Measurements from ENCODE around the gene RNF32.

- TF ChIP-seq, protein P1, sequence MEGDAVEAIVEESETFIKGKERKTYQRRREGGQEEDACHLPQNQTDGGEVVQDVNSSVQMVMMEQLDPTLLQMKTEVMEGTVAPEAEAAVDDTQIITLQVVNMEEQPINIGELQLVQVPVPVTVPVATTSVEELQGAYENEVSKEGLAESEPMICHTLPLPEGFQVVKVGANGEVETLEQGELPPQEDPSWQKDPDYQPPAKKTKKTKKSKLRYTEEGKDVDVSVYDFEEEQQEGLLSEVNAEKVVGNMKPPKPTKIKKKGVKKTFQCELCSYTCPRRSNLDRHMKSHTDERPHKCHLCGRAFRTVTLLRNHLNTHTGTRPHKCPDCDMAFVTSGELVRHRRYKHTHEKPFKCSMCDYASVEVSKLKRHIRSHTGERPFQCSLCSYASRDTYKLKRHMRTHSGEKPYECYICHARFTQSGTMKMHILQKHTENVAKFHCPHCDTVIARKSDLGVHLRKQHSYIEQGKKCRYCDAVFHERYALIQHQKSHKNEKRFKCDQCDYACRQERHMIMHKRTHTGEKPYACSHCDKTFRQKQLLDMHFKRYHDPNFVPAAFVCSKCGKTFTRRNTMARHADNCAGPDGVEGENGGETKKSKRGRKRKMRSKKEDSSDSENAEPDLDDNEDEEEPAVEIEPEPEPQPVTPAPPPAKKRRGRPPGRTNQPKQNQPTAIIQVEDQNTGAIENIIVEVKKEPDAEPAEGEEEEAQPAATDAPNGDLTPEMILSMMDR (IDR thresholded peaks at IDR 0.05; ENCODE audit: insufficient read depth, low read depth, low read length), result no peak
- TF ChIP-seq EZH2 (IDR thresholded peaks at IDR 0.05; ENCODE audit: insufficient read depth, low read length), result no peak
Measured at GRCh38 chr7:156634117-156634516, 6.5 kb upstream of the RNF32 start.
